CD14-positive monocyte (primary cell): ENCODE results near the gene PDE4D. TPM values are rescaled to one million over a fixed set of nuclear protein-coding genes. Genes with fewer than 3 reads are reported as not detected.

ENCODE experiments used
- DNase-seq, 3 donors: peaks; one replicate each; pipeline ENCODE4 v3.0.0-alpha.2; 2011 to 2022
- H2AFZ ChIP-seq: 2 replicates; pipeline ENCODE4 v1.6.0; 2012; ENCODE audit warnings: mild to moderate bottlenecking, low read depth, low read length, inconsistent platforms; ENCODE audit not compliant: insufficient read depth, poor library complexity, severe bottlenecking
- H3K27ac ChIP-seq, 2 donors: 1 replicate in 1 of 2; 2 replicates in 1 of 2; pipeline ENCODE4 v1.5.1; 2012 to 2013; ENCODE audit warnings: low read length in 2 of 2, control low read depth in 1 of 2, inconsistent platforms in 1 of 2, low read depth in 1 of 2, mild to moderate bottlenecking in 1 of 2
- H3K27me3 ChIP-seq, 2 donors: one replicate each; pipeline versions ENCODE4 v1.6.0 to v1.6.1; 2011 to 2013; ENCODE audit warnings: low read length in 2 of 2; ENCODE audit not compliant: control insufficient read depth in 2 of 2, insufficient read depth in 2 of 2
- H3K36me3 ChIP-seq, 2 donors: replicated peaks in 1 of 2; 1 replicate in 1 of 2; 2 replicates in 1 of 2; pipeline versions ENCODE4 v1.5.1 to v1.6.1; 2012 to 2013; ENCODE audit warnings: low read length in 2 of 2, control low read depth in 1 of 2, inconsistent platforms in 1 of 2, mild to moderate bottlenecking in 1 of 2; ENCODE audit not compliant: insufficient read depth in 2 of 2, control insufficient read depth in 1 of 2
- H3K4me1 ChIP-seq, 2 donors: 1 replicate in 1 of 2; 2 replicates in 1 of 2; pipeline versions ENCODE4 v1.5.1 to v1.6.1; 2012 to 2013; ENCODE audit warnings: low read length in 2 of 2, control low read depth in 1 of 2, inconsistent platforms in 1 of 2, mild to moderate bottlenecking in 1 of 2, moderate library complexity in 1 of 2; ENCODE audit not compliant: insufficient read depth in 2 of 2, control insufficient read depth in 1 of 2
- H3K4me2 ChIP-seq: replicated peaks from 2 replicates; pipeline ENCODE3; 2012; ENCODE audit warnings: low read length, moderate library complexity, mild to moderate bottlenecking; ENCODE audit not compliant: poor library complexity, severe bottlenecking; ENCODE audit errors: extremely low read depth
- H3K4me3 ChIP-seq, 3 experiments: fragments of 200-600 bp in 1 of 3; sonication (generic) in 1 of 3; replicated peaks in 1 of 3; 1 replicate in 2 of 3; 2 replicates in 1 of 3; pipeline ENCODE4 v1.5.1; 2011 to 2013; ENCODE audit warnings: low read length in 3 of 3, mild to moderate bottlenecking in 3 of 3, control low read depth in 2 of 3, low read depth in 2 of 3, inconsistent platforms in 1 of 3, moderate library complexity in 1 of 3
- H3K79me2 ChIP-seq: 2 replicates; pipeline ENCODE4 v1.6.0; 2012; ENCODE audit warnings: mild to moderate bottlenecking, control low read depth, inconsistent platforms, low read length, moderate library complexity; ENCODE audit not compliant: insufficient read depth
- H3K9ac ChIP-seq: 2 replicates; pipeline ENCODE4 v1.6.0; 2017; ENCODE audit warnings: low read length, mild to moderate bottlenecking; ENCODE audit not compliant: insufficient read depth, poor library complexity, severe bottlenecking
- H3K9me3 ChIP-seq, 2 donors: replicated peaks in 1 of 2; 1 replicate in 1 of 2; 2 replicates in 1 of 2; pipeline versions ENCODE4 v1.5.1 to v1.6.1; 2012 to 2013; ENCODE audit warnings: low read length in 2 of 2, control low read depth in 1 of 2; ENCODE audit not compliant: control insufficient read depth in 1 of 2, insufficient read depth in 1 of 2
- H4K20me1 ChIP-seq: 2 replicates; pipeline ENCODE4 v1.6.0; 2012; ENCODE audit warnings: mild to moderate bottlenecking, low read length, control low read depth, moderate library complexity; ENCODE audit not compliant: insufficient read depth
- H3K27ac Mint-ChIP-seq, 7 donors: one replicate each; pipeline ENCODE4 v1.8.0; 2020; ENCODE audit warnings: mild to moderate bottlenecking in 7 of 7, mixed read lengths in 7 of 7, moderate library complexity in 6 of 7, inconsistent platforms in 2 of 7
- H3K27me3 Mint-ChIP-seq, 3 donors: one replicate each; pipeline ENCODE4 v1.8.0; 2021 to 2022; ENCODE audit warnings: low read depth in 3 of 3, mild to moderate bottlenecking in 3 of 3, mixed read lengths in 3 of 3, moderate library complexity in 3 of 3, inconsistent platforms in 1 of 3
- H3K36me3 Mint-ChIP-seq, 2 donors: one replicate each; pipeline ENCODE4 v1.8.0; 2020; ENCODE audit warnings: mixed read lengths in 2 of 2, inconsistent platforms in 1 of 2, mild to moderate bottlenecking in 1 of 2
- H3K4me1 Mint-ChIP-seq: one replicate; pipeline ENCODE4 v1.8.0; 2020; ENCODE audit warnings: mild to moderate bottlenecking, mixed read lengths
- H3K4me3 Mint-ChIP-seq, 2 donors: one replicate each; pipeline ENCODE4 v1.8.0; 2020; ENCODE audit warnings: mild to moderate bottlenecking in 2 of 2, mixed read lengths in 2 of 2, moderate library complexity in 1 of 2
- H3K9me3 Mint-ChIP-seq, 7 donors: one replicate each; pipeline ENCODE4 v1.8.0; 2020 to 2022; ENCODE audit warnings: mixed read lengths in 7 of 7, mild to moderate bottlenecking in 6 of 7, moderate library complexity in 6 of 7, inconsistent platforms in 2 of 7
- CTCF ChIP-seq: fragments of 200-600 bp; IDR thresholded peaks from one replicate; pipeline ENCODE4 v1.8.0; 2022; ENCODE audit warnings: antibody characterized with exemption, mild to moderate bottlenecking
- WGBS: methylation state at CpG from one replicate; pipeline ENCODE4 v1.1.5; 2013; ENCODE audit warnings: missing lambda C conversion rate; ENCODE audit not compliant: insufficient coverage; 5-methylcytosine and 5-hydroxymethylcytosine counted together
- intact Hi-C, 2 donors: fragments of 100-400 bp; cut with micrococcal nuclease; formaldehyde crosslinking; loops; one replicate each; pipeline versions ENCODE4 v1.15.0 to v1.15.1; 2023
- polyA plus RNA-seq, 3 donors: library from polyadenylated mRNA; depleted of rRNA in 1 of 3; unstranded in 2 of 3; stranded (reverse) in 1 of 3; fragments of 300-500 nt in 2 of 3; fragments of >200 nt in 1 of 3; fragmentation: Illumina TruSeq in 2 of 3; gene quantifications; 1 replicate in 2 of 3; 2 replicates in 1 of 3; pipeline ENCODE4 v1.2.3, GENCODE V29; 2012 to 2021

PDE4D gene
- polyA plus RNA-seq, 3 donors = 1.9 to 3.4 (median 2.8) TPM

GRCh38 chr5:59838067-59838466 is 55.5 kb downstream of the PDE4D start:
- Mint-ChIP-seq H3K4me3 (no peak overlapping the region), H3K36me3 (peaks cover 19 to 20% of the 10 kb centered on the region in 2 donors), H3K27me3 (no peaks in the 10 kb centered on the region)

GRCh38 chr5:59837071-59837470 is 56.5 kb downstream of the PDE4D start:
- H3K79me2 ChIP-seq = no peaks in the 10 kb centered on the region
- H3K4me3 ChIP-seq = no peak overlapping the region
- no peaks in the 10 kb centered on the region for H3K9me3 ChIP-seq
- Mint-ChIP-seq H3K27ac (no peak overlapping the region), H3K36me3 (peaks cover 22 to 23% of the 10 kb centered on the region in 2 donors), H3K9me3 (no peaks in the 10 kb centered on the region), H3K4me1 (peaks cover 5% of the 10 kb centered on the region), H3K27me3 (no peaks in the 10 kb centered on the region), H3K4me3 (no peak overlapping the region)
- H3K4me2 ChIP-seq = no peak overlapping the region
- intact Hi-C loops = no loop called here
- no peak overlapping the region for H3K27ac ChIP-seq
- no peaks in the 10 kb centered on the region for H3K27me3 ChIP-seq
- no peaks in the 10 kb centered on the region for H4K20me1 ChIP-seq
- no peaks in the 10 kb centered on the region for H3K36me3 ChIP-seq
- no peak for DNase-seq
- no peaks in the 10 kb centered on the region for H3K4me1 ChIP-seq
- H2AFZ ChIP-seq = no peak overlapping the region
- no peak for TF ChIP-seq CTCF
- no CpG with 5 or more reads among the region's 1 CpG for WGBS
- no peak overlapping the region for H3K9ac ChIP-seq

More at GRCh38 chr5:59838067-59838466, 55.5 kb downstream of the PDE4D start:
- Histone ChIP-seq H3K27me3 (no peaks in the 10 kb centered on the region), H3K4me2 (no peak overlapping the region), H3K36me3 (no peaks in the 10 kb centered on the region), H4K20me1 (no peaks in the 10 kb centered on the region), H2AFZ (no peak overlapping the region), H3K4me1 (peaks cover under 1% of the 10 kb centered on the region in 2 donors), H3K9me3 (no peaks in the 10 kb centered on the region), H3K4me3 (no peak overlapping the region), H3K27ac (no peak overlapping the region), H3K9ac (no peak overlapping the region), H3K79me2 (no peaks in the 10 kb centered on the region)
- TF ChIP-seq CTCF = no peak
- WGBS = 83% methylated on average over 1 of the region's 2 CpGs
- peaks cover 5% of the 10 kb centered on the region for H3K4me1 Mint-ChIP-seq
- H3K27ac Mint-ChIP-seq = no peak overlapping the region
- DNase-seq = no peak
- H3K9me3 Mint-ChIP-seq = no peaks in the 10 kb centered on the region
- intact Hi-C loops = no loop called here
